ENCODE data around the gene EP400.
A peak's percentile ranks its signal among the peaks of the same experiment; 100 is the strongest.

Gene EP400

DNA sequence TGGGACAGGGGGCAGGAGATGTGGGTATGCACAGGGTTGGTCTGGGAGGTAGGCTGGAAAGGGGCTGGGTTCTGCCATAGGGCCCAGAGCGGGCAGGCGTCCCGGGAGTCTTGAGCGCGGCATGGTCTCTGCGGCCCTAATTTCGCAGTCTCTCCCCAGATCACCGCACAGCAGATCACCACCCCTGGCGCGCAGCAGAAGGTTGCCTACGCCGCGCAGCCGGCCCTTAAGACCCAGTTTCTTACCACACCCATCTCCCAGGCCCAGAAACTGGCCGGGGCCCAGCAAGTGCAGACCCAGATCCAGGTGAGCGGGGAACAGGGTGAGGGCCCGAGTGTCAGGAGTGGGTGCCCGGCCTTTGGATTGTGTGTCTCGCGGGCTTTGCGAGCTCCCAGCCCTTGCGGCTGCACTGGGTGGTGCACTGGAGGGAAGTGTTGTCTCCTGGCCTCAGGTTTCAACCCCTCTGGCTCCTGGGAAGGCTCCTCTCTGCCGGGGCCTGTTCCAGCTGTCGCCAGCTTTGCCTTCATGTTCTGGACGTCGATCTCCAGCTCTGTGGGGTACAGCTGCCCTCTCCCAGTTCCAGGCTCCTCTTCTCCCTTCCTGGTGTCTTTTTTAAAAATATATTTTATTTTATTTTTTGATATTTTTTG lies 119.7 kb downstream of the EP400 start:
- DNase-seq (ENCODE audit: low read depth, low spot score): no peak
- no peak for TF ChIP-seq CTCF (IDR thresholded peaks at IDR 0.05; ENCODE audit: low read depth, low read length)
- in situ Hi-C loops (cut with HindIII; ENCODE audit: low sequenced_read_pairs): no loop called here
- H3K4me3 ChIP-seq (ENCODE audit: low read depth, low read length): no peak overlapping the region

- H3K4me3 ChIP-seq (ENCODE audit: low read depth, low read length): no peak overlapping the region
- DNase-seq (ENCODE audit: low read depth, low spot score): no peak
- in situ Hi-C loops (cut with HindIII; ENCODE audit: low sequenced_read_pairs): no loop called here
- TF ChIP-seq CTCF (IDR thresholded peaks at IDR 0.05; ENCODE audit: low read depth, low read length): no peak
Measured at GRCh38 chr12:132070298-132070697, 120.6 kb downstream of the EP400 start.

DNA sequence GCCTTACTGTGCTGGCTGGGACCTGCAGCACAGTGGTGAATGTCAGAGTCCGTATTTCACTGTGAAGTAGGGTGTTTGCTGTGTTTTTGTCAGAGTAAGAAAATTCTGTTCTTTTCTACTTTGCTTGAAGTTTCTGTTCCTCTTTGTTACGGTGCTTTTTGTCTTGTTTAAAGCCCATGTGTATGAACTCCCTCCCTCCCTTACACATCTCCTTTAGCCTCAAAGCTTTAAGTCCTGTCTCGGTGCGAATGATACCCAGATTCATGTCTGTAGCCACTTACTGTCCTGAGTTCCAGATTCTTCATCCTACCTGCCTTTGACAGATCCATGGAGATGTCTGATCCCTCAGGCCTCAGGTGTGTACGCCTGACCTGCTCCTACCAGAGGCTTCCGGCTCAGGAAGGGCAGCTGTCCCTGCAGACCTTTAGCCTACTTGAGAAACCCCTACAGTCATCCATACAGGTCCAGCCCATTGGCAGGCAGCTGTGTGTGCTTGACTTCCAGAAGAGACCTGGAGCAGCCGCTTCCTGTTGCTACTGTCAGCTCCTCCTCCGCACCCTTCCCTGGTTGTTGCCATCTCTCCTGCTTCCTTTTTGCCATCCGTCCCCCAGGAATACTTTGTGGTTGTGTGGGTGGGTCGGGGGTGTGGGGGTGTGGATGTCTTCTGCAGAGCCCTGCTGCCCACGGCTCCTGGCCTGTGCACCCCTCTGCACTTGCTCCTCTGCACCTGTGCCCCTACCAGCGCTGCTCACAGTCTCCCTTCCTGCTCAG lies 121.5 kb downstream of the EP400 start:
- DNase-seq (ENCODE audit: low read depth, low spot score): no peak

DNA sequence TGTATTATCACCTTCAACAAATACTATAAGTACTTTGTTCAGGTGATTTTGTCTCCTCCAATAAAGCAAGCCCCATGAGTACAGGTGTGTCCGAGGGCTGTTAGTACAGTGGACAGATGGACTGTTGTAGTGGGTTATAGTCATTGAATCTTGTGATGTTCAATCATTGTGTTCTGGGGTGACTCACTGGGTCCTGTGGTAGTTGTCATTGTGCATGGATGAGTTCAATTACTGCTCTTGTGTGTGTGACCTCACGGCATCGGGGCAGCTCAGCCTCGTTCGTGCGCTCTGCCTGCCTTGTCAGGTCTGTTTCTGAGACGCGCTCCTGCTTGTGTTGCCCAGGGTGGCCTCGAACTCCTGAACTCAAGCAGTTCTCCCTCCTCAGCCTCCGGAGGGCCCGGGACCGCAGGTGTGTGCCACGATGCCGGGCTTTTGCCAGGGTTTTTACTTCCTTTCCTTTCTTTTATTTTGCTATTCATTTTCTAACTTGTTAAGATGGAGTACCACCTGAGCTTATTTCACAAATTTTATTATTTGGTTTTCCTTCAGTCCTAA lies 122.2 kb downstream of the EP400 start:
- H3K4me3 ChIP-seq (ENCODE audit: low read depth, low read length): no peak overlapping the region
- no peak for TF ChIP-seq CTCF (IDR thresholded peaks at IDR 0.05; ENCODE audit: low read depth, low read length)
- in situ Hi-C loops (cut with HindIII; ENCODE audit: low sequenced_read_pairs): no loop called here
- no peak for DNase-seq (ENCODE audit: low read depth, low spot score)

More for the DNA sequence above, 121.5 kb downstream of the EP400 start:
- H3K4me3 ChIP-seq (ENCODE audit: low read depth, low read length): no peak overlapping the region
- TF ChIP-seq CTCF (IDR thresholded peaks at IDR 0.05; ENCODE audit: low read depth, low read length): no peak
- in situ Hi-C loops (cut with HindIII; ENCODE audit: low sequenced_read_pairs): no loop called here

GRCh38 chr12:132074216-132074615 lies 124.5 kb downstream of the EP400 start:
- H3K4me3 ChIP-seq (ENCODE audit: low read depth, low read length): no peak overlapping the region
- in situ Hi-C loops (cut with HindIII; ENCODE audit: low sequenced_read_pairs): no loop called here
- no peak for TF ChIP-seq CTCF (IDR thresholded peaks at IDR 0.05; ENCODE audit: low read depth, low read length)
- DNase-seq (ENCODE audit: low read depth, low spot score): no peak

- H3K4me3 ChIP-seq (ENCODE audit: low read depth, low read length): no peak overlapping the region
- in situ Hi-C loops (cut with HindIII; ENCODE audit: low sequenced_read_pairs): no loop called here
- TF ChIP-seq CTCF (IDR thresholded peaks at IDR 0.05; ENCODE audit: low read depth, low read length): peak; percentile 44
- no peak for DNase-seq (ENCODE audit: low read depth, low spot score)
Measured at GRCh38 chr12:132075026-132075713, 125.4 kb downstream of the EP400 start.
